Testis (tissue), 3 donors: ENCODE data around the gene FOXN4. TPM values are rescaled to one million over a fixed set of nuclear protein-coding genes. Genes with fewer than 3 reads are reported as not detected.

ENCODE experiments used
- DNase-seq: peaks from one replicate; pipeline ENCODE4 v3.0.0-alpha.2; 2019
- H3K27ac ChIP-seq, 2 donors: fragments of 200-600 bp; sonication (generic); one replicate each; pipeline ENCODE4 v1.5.1; 2019
- H3K27me3 ChIP-seq: fragments of 200-600 bp; sonication (generic); one replicate; pipeline ENCODE4 v1.5.1; 2019
- H3K36me3 ChIP-seq: fragments of 200-600 bp; sonication (generic); one replicate; pipeline ENCODE4 v1.5.1; 2017; ENCODE audit warnings: low read depth; ENCODE audit errors: missing control alignments
- H3K4me1 ChIP-seq: fragments of 200-600 bp; sonication (generic); one replicate; pipeline ENCODE4 v1.5.1; 2019
- H3K4me3 ChIP-seq, 2 donors: fragments of 200-600 bp; sonication (generic); one replicate each; pipeline ENCODE4 v1.5.1; 2017 to 2019
- H3K9me3 ChIP-seq: fragments of 200-600 bp; sonication (generic); one replicate; pipeline ENCODE4 v1.5.1; 2017
- CTCF ChIP-seq, 3 experiments: fragments of 450-650 bp in 2 of 3; fragments of 200-600 bp in 1 of 3; sonication (generic) in 1 of 3; IDR thresholded peaks; one replicate each; pipeline ENCODE4 v1.5.1; 2016 to 2019; ENCODE audit warnings: antibody characterized with exemption in 3 of 3, mild to moderate bottlenecking in 2 of 3, moderate library complexity in 1 of 3
- POLR2A ChIP-seq: fragments of 450-650 bp; IDR thresholded peaks from one replicate; pipeline ENCODE4 v1.6.1; 2017; ENCODE audit warnings: antibody characterized with exemption, mild to moderate bottlenecking, moderate library complexity
- WGBS, 2 donors: methylation state at CpG; one replicate each; pipeline ENCODE4 v1.1.5; 2018; 5-methylcytosine and 5-hydroxymethylcytosine counted together
- intact Hi-C: fragments of 100-400 bp; cut with DNase I; formaldehyde crosslinking; loops from one replicate; pipeline ENCODE4 v1.15.1; 2023; ENCODE audit warnings: low total_unique reads
- polyA plus RNA-seq: library from polyadenylated mRNA; stranded (reverse); fragments of 350-450 nt; fragmentation: Illumina TruSeq; extraction: RNeasy Lipid Tissue Mini Kit (QIAGEN cat#74804); gene quantifications from one replicate; pipeline ENCODE4 v1.2.3, GENCODE V29; 2014; ENCODE audit warnings: low read depth, low replicate concordance; ENCODE audit not compliant: insufficient read depth
- total RNA-seq, 2 donors: library from RNA; depleted of rRNA; stranded (reverse); fragments of >200 nt; gene quantifications; one replicate each; pipeline ENCODE4 v1.2.3, GENCODE V29; 2016

Gene FOXN4
- total and polyA plus RNA-seq, 3 donors from 2014 or later: 7.8 to 17.1 (median 9.0) TPM

- no peak for TF ChIP-seq POLR2A
- no peak for TF ChIP-seq CTCF (IDR thresholded peaks at IDR 0.05)
- H3K27me3 ChIP-seq: no peaks in the 10 kb centered on the region
- 91 to 92% methylated on average over 1 of the region's 1 CpG for WGBS, 2 donors
- no peaks in the 10 kb centered on the region for H3K4me1 ChIP-seq
- H3K9me3 ChIP-seq: no peaks in the 10 kb centered on the region
- intact Hi-C loops: no loop called here
- no peak for DNase-seq
- H3K27ac ChIP-seq: no peak overlapping the region
- no peaks in the 10 kb centered on the region for H3K36me3 ChIP-seq
- H3K4me3 ChIP-seq: no peak overlapping the region
These were observed 58.6 kb downstream of the FOXN4 start for GRCh38 chr12:109250523-109250922.

- intact Hi-C loops: no loop called here
- H3K9me3 ChIP-seq: no peaks in the 10 kb centered on the region
- 78 to 85% methylated on average over 9 of the region's 9 CpGs for WGBS, 2 donors
- H3K36me3 ChIP-seq: no peaks in the 10 kb centered on the region
- H3K27ac ChIP-seq: no peak overlapping the region
- H3K4me3 ChIP-seq: no peak overlapping the region
- DNase-seq: no peak
- TF ChIP-seq CTCF (IDR thresholded peaks at IDR 0.05) (no peak), POLR2A (no peak)
- no peaks in the 10 kb centered on the region for H3K27me3 ChIP-seq
- no peaks in the 10 kb centered on the region for H3K4me1 ChIP-seq
These were observed 61.0 kb downstream of the FOXN4 start for GRCh38 chr12:109247831-109248654.

GRCh38 chr12:109246221-109246620 is 62.9 kb downstream of the FOXN4 start:
- 92 to 95% methylated on average over 15 of the region's 15 CpGs for WGBS, 2 donors
- no peak for DNase-seq
- Histone ChIP-seq H3K36me3 (no peaks in the 10 kb centered on the region), H3K4me1 (no peaks in the 10 kb centered on the region), H3K27ac (no peak overlapping the region), H3K27me3 (no peaks in the 10 kb centered on the region), H3K9me3 (no peaks in the 10 kb centered on the region), H3K4me3 (no peak overlapping the region)
- TF ChIP-seq POLR2A (no peak), CTCF (IDR thresholded peaks at IDR 0.05) (no peak)
- intact Hi-C loops: no loop called here

- DNase-seq: no peak
- Histone ChIP-seq H3K27me3 (no peaks in the 10 kb centered on the region), H3K27ac (no peak overlapping the region), H3K36me3 (no peaks in the 10 kb centered on the region), H3K4me3 (no peak overlapping the region), H3K4me1 (no peaks in the 10 kb centered on the region), H3K9me3 (no peaks in the 10 kb centered on the region)
- intact Hi-C loops: no loop called here
- no peak for TF ChIP-seq CTCF (IDR thresholded peaks at IDR 0.05)
- no peak for TF ChIP-seq POLR2A
- WGBS, 2 donors: 73 to 77% methylated on average over 5 of the region's 5 CpGs
These were observed 65.0 kb downstream of the FOXN4 start for GRCh38 chr12:109244073-109244472.

- no peaks in the 10 kb centered on the region for H3K27me3 ChIP-seq
- DNase-seq: no peak
- 87 to 90% methylated on average over 5 of the region's 5 CpGs for WGBS, 2 donors
- intact Hi-C loops: no loop called here
- no peak overlapping the region for H3K27ac ChIP-seq
- no peak overlapping the region for H3K4me3 ChIP-seq
- no peaks in the 10 kb centered on the region for H3K36me3 ChIP-seq
- no peaks in the 10 kb centered on the region for H3K9me3 ChIP-seq
- no peak for TF ChIP-seq POLR2A
- no peaks in the 10 kb centered on the region for H3K4me1 ChIP-seq
These were observed 67.1 kb downstream of the FOXN4 start for GRCh38 chr12:109241936-109242335.
